Limb (tissue), 2 donors: ENCODE data around the gene STX17.

Experiments used
- DNase-seq, 2 donors: peaks; one replicate each; pipeline ENCODE4 v3.0.0-alpha.2; 2016; ENCODE audit errors: extremely low spot score in 2 of 2

STX17 gene

DNA sequence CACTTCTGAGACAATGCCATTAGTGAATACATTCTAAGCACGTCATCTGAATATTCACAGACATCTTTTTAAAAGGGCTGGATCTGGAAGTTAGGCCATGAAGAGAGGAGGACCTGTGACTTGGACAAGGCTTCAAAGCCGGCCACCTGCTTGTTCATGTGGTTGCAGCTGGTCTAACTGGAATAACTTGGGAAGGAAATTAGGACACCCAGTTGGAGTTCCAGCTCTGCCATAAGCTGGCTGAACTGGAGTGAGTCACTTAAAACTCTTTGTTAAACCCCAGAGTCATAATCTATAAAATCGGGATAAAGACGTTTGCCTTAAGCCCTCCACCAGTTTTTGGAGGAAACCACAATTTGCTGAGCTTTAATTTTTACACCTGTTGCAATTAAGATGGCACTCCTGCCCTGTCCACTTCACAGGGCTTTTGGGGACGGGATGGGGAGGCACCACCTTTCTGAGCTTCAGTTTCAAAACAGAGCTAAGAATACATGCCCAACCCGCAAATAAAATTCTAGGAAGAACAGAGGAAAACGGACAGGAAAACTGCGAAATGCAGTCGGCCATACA, 536 bp upstream of the STX17 start:
- DNase-seq, result no peak

- no peak for DNase-seq
Measured at GRCh38 chr9:99907208-99907532, 716 bp downstream of the STX17 start.

DNA sequence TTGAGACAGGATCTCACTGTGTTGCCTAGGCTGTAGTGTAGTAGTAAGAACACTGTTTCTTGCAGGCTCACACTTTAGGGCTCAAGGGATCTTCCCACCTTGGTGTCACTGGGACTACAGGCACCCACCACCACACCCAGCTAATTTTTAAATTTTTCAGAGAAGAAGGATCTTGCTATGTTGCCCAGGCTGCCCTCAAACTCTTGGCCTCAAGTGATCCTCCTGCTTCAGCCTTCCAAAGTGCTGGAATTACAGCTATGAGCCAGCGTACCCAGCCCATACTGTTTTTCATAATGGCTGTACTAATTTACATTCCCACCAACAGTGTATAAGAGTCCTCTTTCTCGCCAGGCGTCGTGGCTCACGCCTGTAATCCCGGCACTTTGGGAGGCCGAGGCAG, 5.1 kb downstream of the STX17 start:
- no peak for DNase-seq

GRCh38 chr9:99916650-99917049, 10.2 kb downstream of the STX17 start:
- DNase-seq, result no peak

DNA sequence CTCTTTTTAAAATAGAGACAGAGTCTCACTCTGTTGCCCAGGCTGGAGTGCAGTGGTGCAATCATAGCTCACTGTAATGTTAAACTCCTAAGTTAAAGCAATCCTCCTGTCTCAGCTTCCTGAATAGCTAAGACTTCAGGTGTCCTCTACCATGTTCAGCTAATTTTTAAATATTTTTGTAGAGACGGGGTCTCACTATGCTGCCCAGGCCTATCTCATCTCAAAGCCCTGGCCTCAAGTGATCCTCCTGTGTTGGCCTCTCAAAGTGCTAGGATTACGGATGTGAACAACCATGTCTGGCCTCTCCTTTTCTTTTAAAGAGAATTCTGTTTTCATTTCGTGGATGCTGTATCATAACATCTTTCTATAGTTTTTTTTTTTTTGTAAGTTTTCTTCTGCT, 11.7 kb downstream of the STX17 start:
- DNase-seq, result no peak

GRCh38 chr9:99919930-99920329, 13.5 kb downstream of the STX17 start:
- DNase-seq, result no peak

DNA sequence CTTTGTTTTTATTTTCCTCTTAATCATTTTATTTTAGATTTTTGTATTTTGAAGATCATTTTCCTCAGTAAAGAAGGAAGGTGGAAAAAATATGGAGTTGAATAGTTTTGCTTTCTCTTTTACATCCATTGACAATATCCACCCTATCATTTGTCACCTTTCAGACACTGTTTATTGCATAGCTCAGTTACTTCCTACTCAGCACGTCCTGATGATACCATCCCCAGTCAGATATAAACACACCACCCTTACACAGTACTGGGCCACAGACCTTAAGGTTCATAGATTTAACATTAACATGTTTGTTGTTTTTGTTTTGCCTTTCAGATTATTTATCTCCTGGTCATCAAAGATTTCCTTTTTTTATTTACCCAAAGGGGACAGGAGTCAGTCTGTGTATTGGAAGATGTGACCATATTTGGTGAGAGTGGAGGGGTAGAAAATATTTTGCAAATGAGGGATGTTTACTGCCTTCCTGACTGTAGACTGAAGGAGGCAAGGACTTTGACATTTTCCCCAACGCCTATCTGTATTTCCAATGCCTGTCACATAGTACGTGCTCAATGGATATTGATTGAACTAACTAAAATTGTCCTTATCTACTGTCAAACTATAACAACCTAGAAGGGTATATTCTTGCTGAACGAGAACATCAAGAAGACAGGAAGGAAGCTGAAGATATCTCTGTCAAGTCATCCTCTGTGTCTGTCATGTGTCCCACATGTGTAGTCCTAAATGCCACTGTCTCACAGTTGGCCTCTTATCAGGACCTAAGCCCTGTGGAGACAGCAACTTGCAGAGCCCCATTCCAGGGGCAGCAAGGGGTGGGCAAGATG, 15.6 kb downstream of the STX17 start:
- no peak for DNase-seq

DNA sequence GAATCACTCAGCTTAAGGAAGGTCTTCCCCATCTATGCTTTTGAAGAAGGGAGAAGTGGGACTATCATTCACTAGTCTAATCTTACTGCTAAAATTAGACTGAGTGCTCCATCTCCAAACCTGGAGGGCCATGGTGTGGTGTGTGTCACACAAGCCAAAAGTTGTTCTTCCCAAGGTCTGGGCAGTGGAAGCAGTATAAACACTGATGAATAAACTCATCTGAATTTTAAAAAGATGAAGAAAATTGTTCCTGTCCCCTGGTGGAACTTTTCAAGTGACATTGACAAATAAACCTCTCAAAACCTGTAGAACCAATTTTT, 16.2 kb downstream of the STX17 start:
- no peak for DNase-seq

- DNase-seq, result no peak
Measured at GRCh38 chr9:99925541-99925940, 19.1 kb downstream of the STX17 start.

GRCh38 chr9:99929652-99930051, 23.2 kb downstream of the STX17 start:
- DNase-seq, result no peak

DNA sequence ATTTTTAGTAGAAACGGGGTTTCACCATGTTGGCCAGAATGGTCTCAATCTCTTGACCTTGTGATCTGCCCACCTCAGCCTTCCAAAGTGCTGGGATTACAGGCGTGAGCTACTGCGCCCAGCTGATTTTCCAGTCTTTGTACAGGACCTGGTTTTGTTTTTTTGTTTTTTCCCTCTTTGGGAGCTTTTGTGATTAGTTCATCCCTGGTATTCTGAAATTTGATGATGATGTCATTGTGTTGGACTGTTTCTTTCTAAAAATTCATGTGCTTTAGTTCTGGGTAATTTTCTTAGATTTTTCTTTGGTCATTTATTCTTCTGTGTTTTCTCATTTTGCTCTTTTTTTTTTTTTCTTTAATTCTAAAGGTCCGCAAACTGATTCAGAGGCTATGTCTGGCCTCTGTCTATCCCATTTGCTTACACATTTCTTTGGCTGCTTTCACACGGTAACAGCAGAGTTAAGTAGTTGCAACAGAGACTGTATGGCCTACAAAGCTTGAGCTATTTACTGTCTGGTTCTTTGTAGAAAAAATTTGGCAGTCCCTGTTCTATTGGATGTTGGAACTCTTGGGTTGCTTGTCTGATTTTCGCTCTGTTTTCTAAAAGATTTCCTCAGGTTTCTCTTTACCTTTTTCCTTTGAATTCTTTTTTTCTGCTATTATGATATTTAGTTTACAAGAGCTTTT, 24.8 kb downstream of the STX17 start:
- DNase-seq, result no peak

- DNase-seq, result no peak
Measured at GRCh38 chr9:99936947-99937587, 30.6 kb downstream of the STX17 start.

DNA sequence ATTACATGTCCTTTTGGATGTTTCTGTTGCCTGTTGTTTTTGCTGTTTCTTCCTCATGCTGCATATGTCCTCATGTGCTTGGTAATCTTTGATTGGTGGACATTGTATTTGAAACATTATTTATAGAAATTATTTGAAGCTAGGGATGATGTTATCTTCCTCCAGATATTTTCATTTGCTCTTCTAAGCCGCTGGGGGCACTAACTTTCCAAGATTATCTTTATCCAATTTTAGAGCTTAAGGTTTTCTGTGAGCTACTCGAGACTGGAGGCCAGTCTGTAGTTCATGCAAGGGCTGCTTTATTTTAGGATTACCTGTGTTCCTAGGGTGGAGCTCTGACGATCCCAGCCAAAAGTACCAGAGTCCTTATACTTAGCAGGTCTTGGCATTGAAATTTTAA, 40.9 kb downstream of the STX17 start:
- DNase-seq, result no peak

- no peak for DNase-seq
Measured at GRCh38 chr9:99948482-99948881, 42.0 kb downstream of the STX17 start.

DNA sequence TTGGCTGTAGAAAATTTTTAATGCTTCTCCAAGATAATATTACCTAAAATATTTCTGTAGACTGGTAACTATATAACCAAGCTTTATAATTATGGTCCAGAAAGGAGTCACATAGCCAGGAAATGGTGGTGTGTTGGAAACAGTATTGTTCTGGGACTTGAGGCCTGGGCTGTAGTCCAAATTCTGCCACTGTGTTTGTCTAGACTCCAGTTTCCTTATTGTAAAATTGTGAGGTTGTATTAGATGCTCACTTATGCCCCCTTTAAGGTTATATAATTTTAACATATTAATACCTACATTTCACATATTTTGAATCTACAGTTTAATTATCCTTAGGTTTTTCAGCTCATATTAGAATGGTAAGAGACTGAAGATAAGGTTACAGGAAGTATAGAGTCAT, 42.4 kb downstream of the STX17 start:
- DNase-seq, result no peak

DNA sequence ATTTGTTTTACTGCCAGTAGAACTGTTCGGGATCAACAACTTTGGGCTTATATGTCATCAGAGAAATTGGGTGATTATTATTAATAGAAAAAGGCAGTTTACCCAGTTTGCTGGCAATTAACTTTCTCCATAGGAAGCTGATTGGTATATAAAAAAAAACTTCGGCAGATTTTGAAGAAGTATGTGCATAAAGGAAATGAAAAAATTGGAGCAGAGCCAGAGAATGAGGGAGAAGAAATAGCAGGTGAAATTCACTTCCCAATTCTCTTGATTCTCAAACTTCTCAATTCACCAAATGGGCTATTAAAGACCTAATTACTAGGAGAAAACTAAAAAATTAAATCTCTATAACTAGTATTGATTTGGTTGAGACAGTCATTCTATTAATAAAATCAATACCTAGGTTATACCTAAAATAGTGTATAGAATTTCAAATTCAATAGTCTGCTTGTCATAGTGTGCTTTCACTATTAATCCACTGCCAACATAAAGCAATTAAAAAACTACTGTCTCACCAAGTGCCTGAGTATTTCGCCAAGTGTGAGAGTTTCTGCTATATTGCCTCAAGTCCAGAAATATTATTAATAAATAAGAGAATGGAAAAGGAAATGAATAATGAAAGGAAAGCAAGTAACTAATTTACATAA, 47.5 kb downstream of the STX17 start:
- no peak for DNase-seq

DNA sequence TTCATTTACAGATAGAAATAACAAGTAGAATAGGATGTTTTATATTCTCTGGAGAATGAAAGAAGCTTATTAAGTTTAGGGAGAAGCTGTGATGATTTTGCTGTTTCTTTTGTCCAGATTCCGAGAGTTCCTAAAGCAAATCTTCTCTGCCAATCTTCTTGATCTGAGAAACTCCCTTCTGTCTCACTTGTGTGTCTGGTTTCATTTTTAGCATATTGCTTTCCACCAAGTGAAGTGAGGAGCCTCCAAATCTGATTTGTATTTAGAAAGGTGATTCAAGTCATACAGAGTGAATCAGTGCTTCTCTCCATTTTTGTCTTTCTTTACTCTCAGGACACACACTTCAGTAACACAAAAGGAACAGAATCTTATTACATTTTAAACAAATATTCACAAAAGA, 48.4 kb downstream of the STX17 start:
- no peak for DNase-seq

- no peak for DNase-seq
Measured at GRCh38 chr9:99955606-99956005, 49.2 kb downstream of the STX17 start.

- no peak for DNase-seq
Measured at GRCh38 chr9:99962680-99963261, 56.3 kb downstream of the STX17 start.

- DNase-seq, result no peak
Measured at GRCh38 chr9:99964336-99964735, 57.9 kb downstream of the STX17 start.

GRCh38 chr9:99966001-99966400, 59.5 kb downstream of the STX17 start:
- DNase-seq, result no peak

DNA sequence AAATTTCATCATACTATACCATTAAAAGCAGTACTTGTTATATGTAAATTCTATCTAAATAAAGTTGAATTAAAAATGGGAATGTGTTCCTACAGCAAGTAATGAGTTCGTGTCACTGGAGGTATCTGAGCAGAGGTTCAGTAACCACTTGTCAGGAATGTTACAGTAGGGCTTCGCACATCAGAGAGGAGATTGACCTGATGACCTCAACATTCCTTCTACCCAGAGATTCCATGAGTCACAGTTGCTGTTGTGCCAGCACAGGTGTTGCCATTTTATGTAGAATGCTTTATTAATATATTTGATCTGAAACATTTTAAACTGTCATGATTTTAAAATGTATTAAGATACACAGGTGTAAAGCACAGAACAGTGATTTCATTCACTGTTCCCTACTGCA, 60.3 kb downstream of the STX17 start:
- DNase-seq, result no peak
